Neutrophil (primary cell): ENCODE measurements around the gene SOCS1.

ENCODE experiments used
- H3K27ac ChIP-seq: fragments of 200-600 bp; sonication (generic); 2 replicates; pipeline ENCODE4 v1.5.1; 2016; ENCODE audit warnings: mild to moderate bottlenecking, moderate library complexity
- H3K27me3 ChIP-seq: fragments of 200-600 bp; sonication (generic); 2 replicates; pipeline ENCODE4 v1.6.0; 2016; ENCODE audit warnings: mild to moderate bottlenecking
- H3K36me3 ChIP-seq: fragments of 200-600 bp; sonication (generic); 2 replicates; pipeline ENCODE4 v1.5.1; 2017
- H3K4me1 ChIP-seq, 2 experiments: fragments of 200-600 bp in 1 of 2; sonication (generic) in 1 of 2; 1 replicate in 1 of 2; 2 replicates in 1 of 2; pipeline versions ENCODE4 v1.5.1 to v1.6.1; 2013 to 2016; ENCODE audit warnings: low read depth in 1 of 2, low read length in 1 of 2, mild to moderate bottlenecking in 1 of 2, moderate library complexity in 1 of 2; ENCODE audit not compliant: control insufficient read depth in 1 of 2, insufficient read depth in 1 of 2
- H3K4me3 ChIP-seq, 2 experiments: fragments of 200-600 bp in 1 of 2; sonication (generic) in 1 of 2; 1 replicate in 1 of 2; 2 replicates in 1 of 2; pipeline ENCODE4 v1.5.1; 2013 to 2016; ENCODE audit warnings: low read depth in 1 of 2, low read length in 1 of 2, mild to moderate bottlenecking in 1 of 2, moderate library complexity in 1 of 2
- H3K9me3 ChIP-seq: fragments of 200-600 bp; sonication (generic); 2 replicates; pipeline ENCODE4 v1.5.1; 2016
- TF ChIP-seq, protein P1 (sequence below): fragments of 200-600 bp; sonication (generic); IDR thresholded peaks from 2 replicates; pipeline ENCODE4 v1.5.1; 2016; ENCODE audit warnings: antibody characterized with exemption

Gene SOCS1

DNA sequence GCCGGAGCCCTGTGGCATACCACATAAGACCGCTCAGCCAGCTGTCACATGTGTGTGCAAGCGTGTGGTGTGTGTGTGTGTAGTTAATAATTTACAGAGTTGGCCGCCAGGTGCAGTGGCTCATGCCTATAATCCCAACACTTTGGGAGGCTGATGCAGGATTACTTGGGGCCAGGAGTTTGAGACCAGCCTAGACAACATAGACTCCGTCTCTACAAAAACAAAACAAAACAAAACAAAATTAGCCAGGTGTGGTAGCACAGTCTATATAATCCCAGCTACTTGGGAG, 20.4 kb downstream of the SOCS1 start:
- TF ChIP-seq, protein P1, sequence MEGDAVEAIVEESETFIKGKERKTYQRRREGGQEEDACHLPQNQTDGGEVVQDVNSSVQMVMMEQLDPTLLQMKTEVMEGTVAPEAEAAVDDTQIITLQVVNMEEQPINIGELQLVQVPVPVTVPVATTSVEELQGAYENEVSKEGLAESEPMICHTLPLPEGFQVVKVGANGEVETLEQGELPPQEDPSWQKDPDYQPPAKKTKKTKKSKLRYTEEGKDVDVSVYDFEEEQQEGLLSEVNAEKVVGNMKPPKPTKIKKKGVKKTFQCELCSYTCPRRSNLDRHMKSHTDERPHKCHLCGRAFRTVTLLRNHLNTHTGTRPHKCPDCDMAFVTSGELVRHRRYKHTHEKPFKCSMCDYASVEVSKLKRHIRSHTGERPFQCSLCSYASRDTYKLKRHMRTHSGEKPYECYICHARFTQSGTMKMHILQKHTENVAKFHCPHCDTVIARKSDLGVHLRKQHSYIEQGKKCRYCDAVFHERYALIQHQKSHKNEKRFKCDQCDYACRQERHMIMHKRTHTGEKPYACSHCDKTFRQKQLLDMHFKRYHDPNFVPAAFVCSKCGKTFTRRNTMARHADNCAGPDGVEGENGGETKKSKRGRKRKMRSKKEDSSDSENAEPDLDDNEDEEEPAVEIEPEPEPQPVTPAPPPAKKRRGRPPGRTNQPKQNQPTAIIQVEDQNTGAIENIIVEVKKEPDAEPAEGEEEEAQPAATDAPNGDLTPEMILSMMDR: no peak
- Histone ChIP-seq H3K9me3 (no peaks in the 10 kb centered on the region), H3K4me1 (peaks cover 18 to 22% of the 10 kb centered on the region in 2 experiments), H3K4me3 (no peak overlapping the region), H3K36me3 (no peaks in the 10 kb centered on the region), H3K27ac (no peak overlapping the region), H3K27me3 (peaks cover 10% of the 10 kb centered on the region)

DNA sequence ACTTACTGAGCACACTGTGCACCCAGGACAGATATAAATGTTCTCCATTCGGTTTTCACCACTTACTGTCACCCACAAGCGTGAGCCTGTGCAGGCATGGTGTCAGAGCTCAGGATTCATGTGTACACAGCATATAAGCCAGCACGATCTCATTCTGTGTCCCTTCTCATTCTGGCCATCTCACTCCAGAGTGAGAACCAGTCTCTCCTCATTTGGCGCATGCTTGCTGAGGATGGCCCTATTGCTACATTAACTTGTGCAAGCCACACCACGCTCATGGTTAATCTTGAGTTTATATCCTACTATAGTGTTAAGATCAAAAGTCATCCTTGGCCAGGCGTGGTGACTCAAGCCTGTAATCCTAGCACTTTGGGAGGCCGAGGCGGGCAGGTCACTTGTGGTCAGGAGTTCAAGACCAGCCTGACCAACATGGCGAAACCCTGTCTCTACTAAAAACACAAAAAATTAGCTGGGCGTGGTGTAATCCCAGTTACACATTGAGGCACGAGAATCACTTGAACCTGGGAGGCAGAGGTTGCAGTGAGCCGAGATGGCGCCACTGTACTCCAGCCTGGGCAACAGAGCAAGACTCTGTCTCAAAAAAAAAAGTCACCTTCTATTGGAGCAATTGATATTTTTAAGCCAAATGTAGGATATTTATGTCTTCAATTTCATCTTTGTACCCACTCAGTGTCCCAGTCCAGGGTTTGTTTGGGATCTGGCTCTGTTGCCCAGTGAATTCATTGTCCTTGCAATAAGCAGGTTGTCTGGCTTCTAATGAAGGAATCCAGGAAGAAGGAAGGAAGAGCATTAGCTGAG, 20.9 kb downstream of the SOCS1 start:
- H3K4me3 ChIP-seq: no peak overlapping the region
- peaks cover 10% of the 10 kb centered on the region for H3K27me3 ChIP-seq
- no peaks in the 10 kb centered on the region for H3K36me3 ChIP-seq
- H3K9me3 ChIP-seq: no peaks in the 10 kb centered on the region
- H3K4me1 ChIP-seq: peaks cover 18 to 22% of the 10 kb centered on the region in 2 experiments
- TF ChIP-seq, protein P1: no peak
- no peak overlapping the region for H3K27ac ChIP-seq

DNA sequence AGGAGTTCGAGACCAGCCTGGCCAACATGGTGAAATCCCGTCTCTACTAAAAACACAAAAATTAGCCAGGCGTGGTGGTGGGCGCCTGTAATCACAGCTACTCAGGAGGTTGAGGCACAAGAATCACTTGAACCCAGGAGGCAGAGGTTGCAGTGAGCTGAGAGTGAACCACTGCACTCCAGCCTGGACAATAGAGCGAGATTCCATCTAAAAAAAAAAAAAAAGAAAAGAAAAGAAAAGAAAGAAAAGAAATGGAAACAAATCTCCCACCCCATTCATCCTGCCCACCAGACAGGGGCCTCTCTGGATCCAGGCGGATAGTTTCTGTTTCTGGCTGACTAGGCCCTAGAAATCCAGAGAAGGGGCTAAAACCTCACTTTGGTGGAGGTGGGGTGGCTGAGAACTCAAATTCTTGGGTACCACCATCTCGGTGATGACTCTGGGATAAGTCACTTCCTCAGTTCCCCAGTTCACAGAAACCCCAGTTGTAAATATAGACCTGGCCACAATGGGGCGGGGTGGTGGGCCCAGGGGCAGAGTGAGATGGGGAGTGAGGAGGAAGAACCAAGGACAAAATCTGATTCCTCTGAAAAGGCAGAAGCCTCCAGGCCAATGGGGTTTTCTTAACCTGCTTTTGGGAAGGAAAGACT, 22.2 kb downstream of the SOCS1 start:
- no peak overlapping the region for H3K27ac ChIP-seq
- H3K4me3 ChIP-seq: no peak overlapping the region
- no peaks in the 10 kb centered on the region for H3K36me3 ChIP-seq
- peaks cover 10% of the 10 kb centered on the region for H3K27me3 ChIP-seq
- TF ChIP-seq, protein P1: no peak
- no peaks in the 10 kb centered on the region for H3K9me3 ChIP-seq
- peaks cover 18 to 22% of the 10 kb centered on the region in 2 experiments for H3K4me1 ChIP-seq

DNA sequence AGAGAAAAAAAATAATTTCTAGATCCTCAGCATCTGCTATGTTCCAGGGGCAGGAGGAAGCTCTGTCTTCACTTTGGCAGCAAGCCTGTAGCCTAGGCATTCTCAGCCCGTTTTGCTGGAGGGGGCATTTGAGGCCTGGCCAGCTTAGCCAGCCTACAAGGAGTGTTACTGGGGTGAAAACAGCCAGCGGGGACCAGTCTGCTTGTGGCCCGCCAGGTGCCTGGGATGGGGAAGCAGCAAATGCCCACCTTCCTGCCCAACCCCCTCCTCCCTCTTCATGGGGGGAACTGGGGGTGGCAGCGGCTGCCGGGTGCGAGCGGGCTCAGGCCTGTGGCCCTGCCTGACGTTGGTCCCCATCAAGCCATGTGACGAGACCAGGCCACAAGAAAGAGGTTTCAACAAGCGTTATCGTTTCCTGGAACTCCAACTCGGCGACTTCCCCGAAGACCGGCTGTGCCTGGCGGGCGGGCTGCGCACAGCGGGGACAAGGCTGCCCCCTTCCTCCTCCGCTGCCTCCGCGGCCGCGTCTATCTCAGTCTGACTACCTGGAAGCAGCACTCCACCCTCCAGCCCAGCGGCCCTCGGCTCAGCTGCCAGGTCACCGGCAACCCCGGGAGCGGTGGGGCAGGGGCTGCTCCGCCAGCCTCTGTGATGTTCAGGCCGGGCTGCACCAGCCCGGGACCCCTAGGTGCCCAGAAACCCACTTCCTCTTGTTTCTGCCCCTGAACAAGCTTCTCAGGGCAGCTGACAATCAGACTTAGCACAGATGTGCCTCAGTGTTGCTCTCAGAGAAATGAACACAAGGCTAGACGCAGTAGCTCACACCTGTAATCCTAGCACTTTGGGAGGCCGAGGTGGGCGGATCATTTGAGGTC, 22.9 kb downstream of the SOCS1 start:
- no peak overlapping the region for H3K4me3 ChIP-seq
- peaks cover 18 to 22% of the 10 kb centered on the region in 2 experiments for H3K4me1 ChIP-seq
- no peak overlapping the region for H3K27ac ChIP-seq
- H3K27me3 ChIP-seq: peaks cover 10% of the 10 kb centered on the region
- H3K9me3 ChIP-seq: no peaks in the 10 kb centered on the region
- TF ChIP-seq, protein P1: no peak
- H3K36me3 ChIP-seq: no peaks in the 10 kb centered on the region

DNA sequence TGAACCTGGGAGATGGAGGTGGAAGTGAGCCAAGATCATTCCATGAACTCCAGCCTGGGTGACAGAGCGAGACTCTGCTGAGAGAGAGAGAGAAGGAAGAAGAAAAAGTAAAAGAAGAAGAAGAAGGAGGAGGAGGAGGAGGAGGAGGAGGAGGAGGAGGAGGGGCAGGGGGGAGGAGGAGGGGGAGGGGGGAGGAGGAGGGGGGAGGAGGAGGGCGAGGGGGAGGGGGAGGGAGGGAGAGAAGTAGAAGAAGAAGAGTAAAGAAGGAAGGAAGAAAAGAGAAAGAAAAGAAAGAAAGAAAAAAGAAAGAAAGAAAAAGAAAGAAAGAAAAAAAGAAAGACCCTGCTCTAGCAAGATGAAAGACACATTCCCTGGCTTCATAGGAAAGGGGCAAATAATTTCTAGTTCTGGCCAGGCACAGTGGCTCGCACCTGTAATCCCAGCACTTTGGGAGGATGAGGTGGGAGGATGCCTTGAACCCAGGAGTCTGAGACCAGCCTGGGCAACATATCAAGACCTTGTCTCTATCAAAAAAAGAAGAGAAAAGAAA, 23.6 kb downstream of the SOCS1 start:
- no peak overlapping the region for H3K4me3 ChIP-seq
- TF ChIP-seq, protein P1: no peak
- peaks cover 18 to 22% of the 10 kb centered on the region in 2 experiments for H3K4me1 ChIP-seq

More for the DNA sequence above, 23.6 kb downstream of the SOCS1 start:
- Histone ChIP-seq H3K27me3 (peaks cover 10% of the 10 kb centered on the region), H3K27ac (no peak overlapping the region), H3K36me3 (no peaks in the 10 kb centered on the region), H3K9me3 (no peaks in the 10 kb centered on the region)
